Measurements from ENCODE around the gene RNF26. TPM values are rescaled to one million over a fixed set of nuclear protein-coding genes. Genes with fewer than 3 reads are reported as not detected.
A peak's percentile ranks its signal among the peaks of the same experiment; 100 is the strongest.

RNF26 gene
- total and polyA plus RNA-seq, 2 of the 13 experiments (the other 11 are each of a cell fraction or from before 2014, with no cell fraction given) = 11.9 to 26.3 TPM

DNA sequence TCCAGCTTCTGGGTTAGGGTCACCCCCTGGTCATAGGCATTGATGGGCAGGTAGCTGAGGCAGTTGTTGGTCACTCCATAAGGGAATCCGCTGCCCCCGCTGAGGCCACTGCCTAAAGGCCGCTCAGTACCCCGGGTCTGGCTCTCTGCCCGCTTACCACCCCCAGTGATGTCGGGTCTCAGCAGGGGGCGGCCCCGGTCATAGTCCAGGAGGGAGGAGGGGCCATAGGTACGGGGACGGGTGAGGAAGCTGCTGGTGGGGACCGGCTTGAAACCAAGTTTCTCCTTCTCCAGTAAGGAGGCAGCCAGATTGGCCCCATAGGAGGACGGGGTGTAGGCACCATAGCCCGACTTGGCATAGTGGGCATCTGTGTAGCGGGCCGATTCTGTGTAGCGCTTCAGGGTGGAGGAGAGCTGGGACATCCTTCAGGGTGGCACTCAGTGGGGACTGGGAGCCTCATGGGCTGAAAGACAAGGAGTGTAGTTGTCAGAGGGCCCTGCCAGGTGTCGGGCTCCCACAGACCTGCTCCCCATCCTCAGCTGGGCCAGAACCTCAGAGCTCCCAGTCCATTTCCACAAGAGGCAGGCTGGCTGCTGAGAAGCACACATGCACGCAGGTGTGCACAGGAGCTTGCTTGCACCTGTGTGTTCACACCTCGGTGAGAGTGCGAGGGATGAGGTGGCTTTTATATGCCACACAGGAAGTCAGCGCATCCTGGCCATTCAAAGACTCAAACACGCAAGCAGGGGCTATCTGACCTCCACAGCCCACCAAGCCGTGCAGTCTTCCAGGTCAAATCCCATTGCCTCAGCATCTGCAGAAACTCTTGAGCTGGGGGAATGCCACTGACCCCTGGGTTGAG lies 39.0 kb downstream of the RNF26 start:
- Histone ChIP-seq H3K36me3 (replicated peaks in 1 of 2; ENCODE audit: control insufficient read depth in 1 of 2, insufficient read depth in 2 of 2, low read length in 2 of 2) (no peaks in the 10 kb centered on the region), H3K4me3 (replicated peaks in 1 of 3; ENCODE audit: insufficient read depth in 1 of 3, low read depth in 2 of 3, low read length in 3 of 3) (peak overlapping the region in 1 of 3 experiments; percentile 41; a peak in 1 of 6 replicates), H2AFZ (ENCODE audit: low read length) (no peak overlapping the region), H3K9me3 (ENCODE audit: low read length) (no peaks in the 10 kb centered on the region), H3K27me3 (ENCODE audit: control insufficient read depth in 1 of 2, insufficient read depth in 2 of 2, low read length in 2 of 2) (no peaks in the 10 kb centered on the region), H3K27ac (ENCODE audit: extremely low read length, insufficient read depth, low read length) (no peak overlapping the region), H3K4me2 (ENCODE audit: low read depth, low read length) (peak overlapping the region; percentile 28), H3K4me1 (ENCODE audit: insufficient read depth, low read length) (peaks cover 100% of the 10 kb centered on the region), H4K20me1 (ENCODE audit: insufficient read depth, low read length) (no peaks in the 10 kb centered on the region), H3K79me2 (ENCODE audit: insufficient read depth, low read length) (peaks cover 23% of the 10 kb centered on the region), H3K9ac (ENCODE audit: insufficient read depth, low read depth, low read length) (no peak overlapping the region)
- CTCF ChIA-PET (ENCODE audit: low intra/inter-chr PET ratio, low total read pairs) = interaction anchor here (1.0 to 1.8 kb wide), 6 partner anchors 16 to 102 kb away, joined by 3 to 17 read pairs (median 5); partner anchors contain the start of gene C1QTNF5
- WGBS (ENCODE audit: low lambda C conversion rate) = 66% methylated on average over 9 of the region's 23 CpGs
- no TSS peak for BruUV-seq (replicated peaks)
- no peak for FAIRE-seq
- in situ Hi-C loops (cut with HindIII; ENCODE audit: extremely low pct_ligation_motif_present, low pct_unique_long_range_greater_than_20kb) = loop anchor here (5.0 kb wide), 1 partner anchor 36 kb away; no protein-coding TSS in a partner anchor
- ATAC-seq = no peak
- POLR2A ChIA-PET = interaction anchor here (0.9 to 4.4 kb wide), 6 partner anchors 12 to 205 kb away, joined by 3 to 22 read pairs (median 4); partner anchors contain the start of genes MCAM, NLRX1 and RNF26
- DNase-seq (ENCODE audit: low spot score) = peak; percentile 43
- intact Hi-C loops (cut with micrococcal nuclease; ENCODE audit: unreplicated experiment) = no loop called here
- TF ChIP-seq SMAD1 (CRISPR knock-in tag; IDR thresholded peaks at IDR 0.05; ENCODE audit: borderline replicate concordance, low read depth) = no peak
- TF ChIP-seq CENPT (CRISPR knock-in tag; IDR thresholded peaks at IDR 0.05; ENCODE audit: low read depth) = no peak
- TF ChIP-seq ZNF235 (CRISPR knock-in tag; IDR thresholded peaks at IDR 0.05; ENCODE audit: borderline replicate concordance) = no peak
- no peak for TF ChIP-seq GATAD1 (CRISPR knock-in tag; IDR thresholded peaks at IDR 0.05)
- no peak for TF ChIP-seq RFX1 (IDR thresholded peaks at IDR 0.05)
- TF ChIP-seq, protein P1, sequence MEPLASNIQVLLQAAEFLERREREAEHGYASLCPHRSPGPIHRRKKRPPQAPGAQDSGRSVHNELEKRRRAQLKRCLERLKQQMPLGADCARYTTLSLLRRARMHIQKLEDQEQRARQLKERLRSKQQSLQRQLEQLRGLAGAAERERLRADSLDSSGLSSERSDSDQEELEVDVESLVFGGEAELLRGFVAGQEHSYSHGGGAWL (CRISPR knock-in tag; IDR thresholded peaks at IDR 0.05) = no peak
- TF ChIP-seq, protein P2, sequence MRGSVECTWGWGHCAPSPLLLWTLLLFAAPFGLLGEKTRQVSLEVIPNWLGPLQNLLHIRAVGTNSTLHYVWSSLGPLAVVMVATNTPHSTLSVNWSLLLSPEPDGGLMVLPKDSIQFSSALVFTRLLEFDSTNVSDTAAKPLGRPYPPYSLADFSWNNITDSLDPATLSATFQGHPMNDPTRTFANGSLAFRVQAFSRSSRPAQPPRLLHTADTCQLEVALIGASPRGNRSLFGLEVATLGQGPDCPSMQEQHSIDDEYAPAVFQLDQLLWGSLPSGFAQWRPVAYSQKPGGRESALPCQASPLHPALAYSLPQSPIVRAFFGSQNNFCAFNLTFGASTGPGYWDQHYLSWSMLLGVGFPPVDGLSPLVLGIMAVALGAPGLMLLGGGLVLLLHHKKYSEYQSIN (CRISPR knock-in tag; IDR thresholded peaks at IDR 0.05; ENCODE audit: borderline replicate concordance) = no peak
- no peak for TF ChIP-seq HOXA7 (CRISPR knock-in tag; IDR thresholded peaks at IDR 0.05)
- TF ChIP-seq ZNF724P (CRISPR knock-in tag; IDR thresholded peaks at IDR 0.05; ENCODE audit: borderline replicate concordance) = no peak
- no peak for TF ChIP-seq ZMYM3 (CRISPR knock-in tag; IDR thresholded peaks at IDR 0.05)
- TF ChIP-seq ZNF33B (CRISPR knock-in tag; IDR thresholded peaks at IDR 0.05) = no peak
- peak; percentile 7 for TF ChIP-seq TEAD3 (CRISPR knock-in tag; optimal IDR thresholded peaks at IDR 0.05; ENCODE audit: borderline replicate concordance)
- TF ChIP-seq, protein P3, sequence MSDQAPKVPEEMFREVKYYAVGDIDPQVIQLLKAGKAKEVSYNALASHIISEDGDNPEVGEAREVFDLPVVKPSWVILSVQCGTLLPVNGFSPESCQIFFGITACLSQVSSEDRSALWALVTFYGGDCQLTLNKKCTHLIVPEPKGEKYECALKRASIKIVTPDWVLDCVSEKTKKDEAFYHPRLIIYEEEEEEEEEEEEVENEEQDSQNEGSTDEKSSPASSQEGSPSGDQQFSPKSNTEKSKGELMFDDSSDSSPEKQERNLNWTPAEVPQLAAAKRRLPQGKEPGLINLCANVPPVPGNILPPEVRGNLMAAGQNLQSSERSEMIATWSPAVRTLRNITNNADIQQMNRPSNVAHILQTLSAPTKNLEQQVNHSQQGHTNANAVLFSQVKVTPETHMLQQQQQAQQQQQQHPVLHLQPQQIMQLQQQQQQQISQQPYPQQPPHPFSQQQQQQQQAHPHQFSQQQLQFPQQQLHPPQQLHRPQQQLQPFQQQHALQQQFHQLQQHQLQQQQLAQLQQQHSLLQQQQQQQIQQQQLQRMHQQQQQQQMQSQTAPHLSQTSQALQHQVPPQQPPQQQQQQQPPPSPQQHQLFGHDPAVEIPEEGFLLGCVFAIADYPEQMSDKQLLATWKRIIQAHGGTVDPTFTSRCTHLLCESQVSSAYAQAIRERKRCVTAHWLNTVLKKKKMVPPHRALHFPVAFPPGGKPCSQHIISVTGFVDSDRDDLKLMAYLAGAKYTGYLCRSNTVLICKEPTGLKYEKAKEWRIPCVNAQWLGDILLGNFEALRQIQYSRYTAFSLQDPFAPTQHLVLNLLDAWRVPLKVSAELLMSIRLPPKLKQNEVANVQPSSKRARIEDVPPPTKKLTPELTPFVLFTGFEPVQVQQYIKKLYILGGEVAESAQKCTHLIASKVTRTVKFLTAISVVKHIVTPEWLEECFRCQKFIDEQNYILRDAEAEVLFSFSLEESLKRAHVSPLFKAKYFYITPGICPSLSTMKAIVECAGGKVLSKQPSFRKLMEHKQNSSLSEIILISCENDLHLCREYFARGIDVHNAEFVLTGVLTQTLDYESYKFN (CRISPR knock-in tag; conservative IDR thresholded peaks at IDR 0.05) = peak; percentile 59
- TF ChIP-seq, protein P4, sequence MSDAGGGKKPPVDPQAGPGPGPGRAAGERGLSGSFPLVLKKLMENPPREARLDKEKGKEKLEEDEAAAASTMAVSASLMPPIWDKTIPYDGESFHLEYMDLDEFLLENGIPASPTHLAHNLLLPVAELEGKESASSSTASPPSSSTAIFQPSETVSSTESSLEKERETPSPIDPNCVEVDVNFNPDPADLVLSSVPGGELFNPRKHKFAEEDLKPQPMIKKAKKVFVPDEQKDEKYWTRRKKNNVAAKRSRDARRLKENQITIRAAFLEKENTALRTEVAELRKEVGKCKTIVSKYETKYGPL (CRISPR knock-in tag; IDR thresholded peaks at IDR 0.05) = no peak
- TF ChIP-seq, protein P5, sequence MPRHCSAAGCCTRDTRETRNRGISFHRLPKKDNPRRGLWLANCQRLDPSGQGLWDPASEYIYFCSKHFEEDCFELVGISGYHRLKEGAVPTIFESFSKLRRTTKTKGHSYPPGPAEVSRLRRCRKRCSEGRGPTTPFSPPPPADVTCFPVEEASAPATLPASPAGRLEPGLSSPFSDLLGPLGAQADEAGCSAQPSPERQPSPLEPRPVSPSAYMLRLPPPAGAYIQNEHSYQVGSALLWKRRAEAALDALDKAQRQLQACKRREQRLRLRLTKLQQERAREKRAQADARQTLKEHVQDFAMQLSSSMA (CRISPR knock-in tag; IDR thresholded peaks at IDR 0.05) = no peak
- no peak for TF ChIP-seq MBD4 (IDR thresholded peaks at IDR 0.05; ENCODE audit: borderline replicate concordance, low read length)
- TF ChIP-seq RFXAP (CRISPR knock-in tag; IDR thresholded peaks at IDR 0.05; ENCODE audit: borderline replicate concordance) = no peak
